A549 treated with ZK216348 at 1 μM for 4 hours (cell line): ENCODE data around the gene FLNB. TPM values are rescaled to one million over a fixed set of nuclear protein-coding genes. Genes with fewer than 3 reads are reported as not detected.

Experiments
- total RNA-seq: library from RNA; stranded (reverse); fragments of 200-300 nt; extraction: Qiagen RNA extraction; gene quantifications from 5 replicates; pipeline ENCODE4 v1.2.3, GENCODE V29; 2022; ENCODE audit warnings: low read depth

The FLNB gene, protein sequence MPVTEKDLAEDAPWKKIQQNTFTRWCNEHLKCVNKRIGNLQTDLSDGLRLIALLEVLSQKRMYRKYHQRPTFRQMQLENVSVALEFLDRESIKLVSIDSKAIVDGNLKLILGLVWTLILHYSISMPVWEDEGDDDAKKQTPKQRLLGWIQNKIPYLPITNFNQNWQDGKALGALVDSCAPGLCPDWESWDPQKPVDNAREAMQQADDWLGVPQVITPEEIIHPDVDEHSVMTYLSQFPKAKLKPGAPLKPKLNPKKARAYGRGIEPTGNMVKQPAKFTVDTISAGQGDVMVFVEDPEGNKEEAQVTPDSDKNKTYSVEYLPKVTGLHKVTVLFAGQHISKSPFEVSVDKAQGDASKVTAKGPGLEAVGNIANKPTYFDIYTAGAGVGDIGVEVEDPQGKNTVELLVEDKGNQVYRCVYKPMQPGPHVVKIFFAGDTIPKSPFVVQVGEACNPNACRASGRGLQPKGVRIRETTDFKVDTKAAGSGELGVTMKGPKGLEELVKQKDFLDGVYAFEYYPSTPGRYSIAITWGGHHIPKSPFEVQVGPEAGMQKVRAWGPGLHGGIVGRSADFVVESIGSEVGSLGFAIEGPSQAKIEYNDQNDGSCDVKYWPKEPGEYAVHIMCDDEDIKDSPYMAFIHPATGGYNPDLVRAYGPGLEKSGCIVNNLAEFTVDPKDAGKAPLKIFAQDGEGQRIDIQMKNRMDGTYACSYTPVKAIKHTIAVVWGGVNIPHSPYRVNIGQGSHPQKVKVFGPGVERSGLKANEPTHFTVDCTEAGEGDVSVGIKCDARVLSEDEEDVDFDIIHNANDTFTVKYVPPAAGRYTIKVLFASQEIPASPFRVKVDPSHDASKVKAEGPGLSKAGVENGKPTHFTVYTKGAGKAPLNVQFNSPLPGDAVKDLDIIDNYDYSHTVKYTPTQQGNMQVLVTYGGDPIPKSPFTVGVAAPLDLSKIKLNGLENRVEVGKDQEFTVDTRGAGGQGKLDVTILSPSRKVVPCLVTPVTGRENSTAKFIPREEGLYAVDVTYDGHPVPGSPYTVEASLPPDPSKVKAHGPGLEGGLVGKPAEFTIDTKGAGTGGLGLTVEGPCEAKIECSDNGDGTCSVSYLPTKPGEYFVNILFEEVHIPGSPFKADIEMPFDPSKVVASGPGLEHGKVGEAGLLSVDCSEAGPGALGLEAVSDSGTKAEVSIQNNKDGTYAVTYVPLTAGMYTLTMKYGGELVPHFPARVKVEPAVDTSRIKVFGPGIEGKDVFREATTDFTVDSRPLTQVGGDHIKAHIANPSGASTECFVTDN (N-terminal part only)
- 292 to 394 TPM (median 367 TPM) in 5 replicates for total RNA-seq

DNA sequence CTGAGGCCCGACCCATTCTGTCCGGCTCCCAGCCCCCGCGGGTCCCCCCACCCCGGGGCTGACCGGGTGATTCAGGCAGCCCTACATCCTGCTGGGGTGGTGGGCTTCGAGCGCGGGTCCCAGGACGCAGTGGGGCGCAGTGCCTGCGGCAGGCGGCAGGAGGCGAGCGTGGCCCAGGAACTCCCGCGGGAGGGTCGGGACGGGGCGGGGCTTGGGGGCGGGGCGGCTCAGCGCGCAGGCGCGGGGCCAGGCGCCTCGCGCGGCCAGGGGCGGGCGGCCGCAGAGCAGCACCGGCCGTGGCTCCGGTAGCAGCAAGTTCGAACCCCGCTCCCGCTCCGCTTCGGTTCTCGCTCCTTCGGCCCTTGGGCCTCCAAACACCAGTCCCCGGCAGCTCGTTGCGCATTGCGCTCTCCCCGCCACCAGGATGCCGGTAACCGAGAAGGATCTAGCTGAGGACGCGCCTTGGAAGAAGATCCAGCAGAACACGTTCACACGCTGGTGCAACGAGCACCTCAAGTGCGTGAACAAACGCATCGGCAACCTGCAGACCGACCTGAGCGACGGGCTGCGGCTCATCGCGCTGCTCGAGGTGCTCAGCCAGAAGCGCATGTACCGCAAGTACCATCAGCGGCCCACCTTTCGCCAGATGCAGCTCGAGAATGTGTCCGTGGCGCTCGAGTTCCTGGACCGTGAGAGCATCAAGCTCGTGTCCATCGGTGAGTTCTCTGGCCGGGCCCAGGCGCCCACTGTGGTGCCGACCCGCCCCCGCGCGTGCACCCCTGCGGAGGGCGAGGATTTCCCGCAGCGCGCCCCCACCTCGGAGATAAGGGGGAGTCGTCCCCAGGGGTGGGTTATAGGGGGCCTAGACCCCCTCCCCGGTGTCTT, at the start of gene FLNB:
FLNB (plus strand) TSS at position 282 of the 885 bp plus-strand sequence; CDS start at position 425, 143 bp downstream.

DNA sequence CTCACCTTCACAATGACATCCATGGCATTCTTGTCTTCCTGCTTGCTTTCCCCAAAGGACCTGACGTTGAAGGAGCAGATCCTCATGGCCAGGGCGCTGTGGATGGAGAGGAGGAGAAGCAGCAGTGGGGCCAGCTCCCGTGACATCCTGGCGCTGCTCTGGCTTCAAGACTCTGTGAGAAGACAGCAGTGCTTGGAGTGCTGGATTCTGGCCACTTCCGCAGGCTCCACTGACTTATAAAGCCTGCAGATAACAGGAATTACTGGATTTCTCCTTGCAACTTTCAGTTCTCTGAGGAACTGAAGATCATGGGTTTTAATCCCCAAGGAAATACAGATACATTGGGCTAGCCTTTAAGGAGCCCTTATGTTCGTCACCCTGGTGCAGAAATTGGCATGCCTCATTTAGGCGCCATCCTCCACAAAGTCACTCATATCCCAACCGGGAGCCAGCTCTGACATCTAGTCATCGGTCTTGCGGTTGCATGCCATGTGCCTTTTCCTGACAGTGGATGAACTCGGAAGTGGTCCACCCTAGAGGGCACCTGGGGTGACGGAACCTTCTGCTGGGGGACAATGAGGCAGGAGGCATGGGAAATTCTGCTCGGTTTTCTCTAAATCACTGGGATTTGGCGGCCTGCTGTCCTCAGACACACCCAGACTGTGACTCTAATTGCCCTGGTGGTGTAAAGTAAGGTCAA, 202.7 kb downstream of the FLNB start, which contains the start of gene DNASE1L3:
DNASE1L3 (minus strand) TSS at position 212 of the 700 bp plus-strand sequence; CDS start at position 146, 66 bp downstream.

Other genes with a start within 250 kb of the FLNB start
- gene DNASE1L3, start 202.6 kb downstream of the FLNB start, total RNA-seq = not detected in 5 replicates
- gene ABHD6, start 229.4 kb downstream of the FLNB start, total RNA-seq = 9.3 to 11.9 TPM (median 11.4 TPM) in 5 replicates